SIG-M5 treated with dmso at 0.1 percent for 504 hours (cell line): ENCODE measurements around the gene RAD54L.
"Not testable (repeated sequence)": the region's sequence is repeated elsewhere in the genome, so short reads cannot be mapped to it uniquely, and the experiment has no call there.

ENCODE experiments used
- DNase-seq: peaks from one replicate; lab custom pipeline; 2025; ENCODE audit not compliant: unreplicated experiment; lab: John Stamatoyannopoulos, UW

The RAD54L gene

GRCh38 chr1:46247436-46248121 is at the start of gene RAD54L:
Gene RAD54L, plus strand, starts transcription at chr1:46247763. Its CDS starts 643 bp downstream, at chr1:46248406.
- DNase-seq, result peak; percentile 97

GRCh38 chr1:46197964-46198811 is 49.4 kb upstream of the RAD54L start, which contains the start of gene POMGNT1:
Gene POMGNT1, minus strand, starts transcription at chr1:46198434. Its CDS starts 613 bp downstream, at chr1:46197821.
- peak; percentile 38 for DNase-seq

- DNase-seq, result no peak
Measured at GRCh38 chr1:46199233-46199749, 48.3 kb upstream of the RAD54L start.

DNA sequence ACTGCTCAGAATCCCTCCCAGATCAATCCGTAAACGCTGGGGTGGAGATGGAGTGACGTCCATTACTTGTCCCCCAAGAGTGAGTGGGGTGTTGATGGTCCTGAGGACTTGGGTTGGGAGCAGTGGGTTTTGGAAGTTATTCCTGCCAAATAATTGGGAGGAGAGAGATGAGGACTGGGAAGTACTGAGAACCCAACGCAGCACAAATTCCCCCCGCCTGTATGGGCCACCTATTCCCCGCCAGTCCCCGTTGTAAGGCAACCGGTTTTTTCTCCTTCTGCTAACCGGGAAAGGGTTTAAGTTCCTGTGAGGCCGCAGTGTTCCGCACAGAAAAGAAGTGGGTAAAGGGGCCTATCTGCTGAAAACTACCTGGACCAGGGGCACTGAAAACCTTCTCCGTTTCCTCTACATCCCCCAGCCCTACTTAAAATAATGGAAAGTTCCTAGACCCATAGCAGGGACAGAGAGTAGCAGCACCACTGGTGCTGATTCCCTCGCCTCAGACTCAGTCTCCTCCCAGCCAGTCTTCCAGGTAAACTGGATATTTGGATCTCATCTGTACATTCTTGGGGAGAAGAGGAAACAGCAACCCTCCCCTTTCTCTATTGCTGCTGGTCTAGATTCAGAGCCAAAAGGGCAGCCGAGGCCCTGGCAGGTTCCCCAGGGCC is 43.7 kb upstream of the RAD54L start:
- DNase-seq, result no peak

GRCh38 chr1:46204406-46204742 is 43.2 kb upstream of the RAD54L start:
- no peak for DNase-seq

GRCh38 chr1:46205141-46205540 is 42.4 kb upstream of the RAD54L start:
- DNase-seq, result no peak

- DNase-seq, result no peak
Measured at GRCh38 chr1:46205791-46206190, 41.8 kb upstream of the RAD54L start.

GRCh38 chr1:46206399-46206798 is 41.2 kb upstream of the RAD54L start:
- DNase-seq, result no peak

GRCh38 chr1:46210561-46210960 is 37.0 kb upstream of the RAD54L start:
- no peak for DNase-seq

- no peak for DNase-seq
Measured at GRCh38 chr1:46211051-46211450, 36.5 kb upstream of the RAD54L start.

- no peak for DNase-seq
Measured at GRCh38 chr1:46215504-46215903, 32.1 kb upstream of the RAD54L start.

DNA sequence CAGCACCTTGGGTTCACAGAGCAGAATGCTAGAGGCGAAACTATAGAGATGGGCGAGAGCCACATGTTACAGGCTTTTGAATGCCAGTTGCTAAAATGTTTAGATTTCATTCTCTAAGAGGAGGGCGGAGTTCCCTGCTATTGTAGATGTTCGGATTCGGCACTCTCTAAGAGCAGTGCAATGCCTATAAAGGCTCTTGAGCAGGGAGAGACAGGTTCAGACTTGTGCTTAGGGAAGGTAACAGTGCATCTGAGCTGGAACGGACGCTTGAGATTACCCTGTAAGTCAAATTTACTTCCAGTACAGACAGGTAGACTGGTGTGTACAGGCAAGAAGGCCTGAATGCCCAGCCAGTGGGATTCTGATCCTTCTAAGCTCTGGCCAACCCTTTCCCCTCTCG is 29.1 kb upstream of the RAD54L start:
- DNase-seq, result no peak

- DNase-seq, result no peak
Measured at GRCh38 chr1:46219551-46220520, 27.7 kb upstream of the RAD54L start.

GRCh38 chr1:46220808-46221207 is 26.8 kb upstream of the RAD54L start:
- no peak for DNase-seq

DNA sequence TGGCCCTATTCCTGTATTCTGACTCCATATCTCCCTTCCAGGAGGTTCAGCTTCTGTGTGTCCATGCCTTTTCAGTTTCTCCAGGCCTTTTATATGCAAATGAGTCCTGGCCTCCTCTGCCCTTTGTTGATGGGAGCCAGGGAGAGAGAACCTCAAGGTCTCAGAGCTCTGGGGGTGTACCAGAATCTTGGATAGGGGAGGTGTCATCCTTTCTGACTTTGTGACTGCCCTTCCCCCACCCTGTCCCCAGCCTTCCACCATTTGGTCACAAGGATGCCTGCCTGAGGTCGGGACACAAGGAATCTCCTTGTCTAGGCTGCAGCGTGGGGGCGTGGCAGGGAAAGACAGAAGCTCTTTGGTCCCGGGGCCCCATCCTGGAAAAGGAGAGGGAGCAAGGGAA is 25.8 kb upstream of the RAD54L start:
- DNase-seq, result no peak

DNA sequence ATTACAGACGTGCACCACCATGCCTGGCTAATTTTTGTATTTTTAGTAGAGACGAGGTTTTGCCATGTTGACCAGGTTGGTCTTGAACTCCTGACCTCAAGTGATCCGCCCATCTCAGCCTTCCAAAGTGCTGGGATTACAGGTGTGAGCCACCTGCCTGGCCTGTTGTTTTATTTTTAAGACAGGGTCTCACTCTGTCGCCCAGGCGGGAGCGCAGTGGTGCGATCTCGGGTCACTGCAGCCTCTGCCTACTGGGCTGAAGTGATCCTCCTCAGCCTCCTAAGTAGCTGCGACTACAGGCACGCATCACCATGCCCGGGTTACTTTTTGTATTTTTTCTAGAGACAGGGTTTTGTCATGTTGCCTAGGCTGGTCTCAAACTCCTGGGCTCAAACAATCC is 24.5 kb upstream of the RAD54L start:
- DNase-seq, result not testable (repeated sequence)

GRCh38 chr1:46223472-46223943 is 24.1 kb upstream of the RAD54L start:
- peak; percentile 81 for DNase-seq

DNA sequence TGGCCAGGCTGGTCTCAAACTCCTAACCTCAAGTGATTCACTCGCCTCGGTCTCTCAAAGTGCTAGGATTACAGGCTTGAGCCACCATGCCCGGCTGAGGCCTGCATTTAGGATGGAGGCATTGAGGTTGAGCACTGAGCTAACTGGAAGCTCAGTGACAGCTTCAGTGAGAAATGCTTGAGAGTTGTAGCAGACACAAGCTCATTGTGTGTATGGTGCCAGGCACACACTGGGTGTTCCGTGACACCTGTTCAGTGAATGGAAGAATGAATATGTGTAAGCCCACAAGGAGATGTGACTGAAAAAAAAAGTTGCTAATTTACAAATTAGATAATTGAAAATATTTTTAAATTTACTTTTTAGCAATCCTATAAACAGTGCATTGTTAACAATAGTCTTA is 22.6 kb upstream of the RAD54L start:
- DNase-seq, result no peak

DNA sequence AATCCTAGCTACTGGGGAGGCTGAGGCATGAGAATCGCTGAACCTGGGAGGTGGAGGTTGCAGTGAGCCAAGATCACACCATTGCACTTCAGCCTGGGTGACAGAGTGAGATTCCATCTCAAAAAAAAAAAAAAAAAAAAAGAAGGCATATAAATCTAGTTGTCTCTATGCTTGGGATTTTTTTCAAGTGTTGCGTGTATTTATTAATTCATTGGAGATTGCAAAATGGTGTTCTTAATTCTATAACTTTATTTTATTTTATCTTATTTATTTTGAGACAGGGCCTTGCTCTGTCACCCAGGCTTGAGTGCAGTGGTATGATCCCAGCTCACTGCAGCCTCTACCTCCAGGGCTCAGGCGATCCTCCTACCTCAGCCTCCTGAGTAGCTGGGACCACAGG is 16.3 kb upstream of the RAD54L start:
- DNase-seq, result not testable (repeated sequence)

- no peak for DNase-seq
Measured at GRCh38 chr1:46236882-46237281, 10.7 kb upstream of the RAD54L start.
